GM23338 (cell line): ENCODE data around the gene MTA3. TPM values are rescaled to one million over a fixed set of nuclear protein-coding genes. Genes with fewer than 3 reads are reported as not detected.

Experiments
- ATAC-seq: fragments of 200-7000 bp; cut with Tn5 transposase; 3 replicates; pipeline ENCODE4 v1.9.1; 2020
- DNase-seq: peaks from one replicate; pipeline ENCODE4 v3.0.0-alpha.2; 2015; ENCODE audit warnings: low spot score
- H2AFZ ChIP-seq: fragments of 200-600 bp; sonication (generic); 2 replicates; pipeline ENCODE4 v1.8.0; 2016; ENCODE audit warnings: antibody characterized with exemption, mild to moderate bottlenecking, moderate library complexity
- H3F3A ChIP-seq: fragments of 200-600 bp; sonication (generic); replicated peaks from 2 replicates; pipeline ENCODE4 v1.8.0; 2017; ENCODE audit warnings: antibody characterized with exemption, mixed run types, low read depth
- H3K27ac ChIP-seq: fragments of 200-600 bp; sonication (generic); 2 replicates; pipeline ENCODE4 v1.6.1; 2016; ENCODE audit warnings: low read depth
- H3K27me3 ChIP-seq: fragments of 200-600 bp; sonication (generic); 2 replicates; pipeline ENCODE4 v1.8.0; 2016; ENCODE audit warnings: mild to moderate bottlenecking, mixed run types, moderate library complexity; ENCODE audit not compliant: insufficient read depth
- H3K36me3 ChIP-seq: fragments of 200-600 bp; sonication (generic); 2 replicates; pipeline ENCODE4 v1.8.0; 2016; ENCODE audit warnings: mild to moderate bottlenecking; ENCODE audit not compliant: insufficient read depth
- H3K4me1 ChIP-seq: fragments of 200-600 bp; sonication (generic); 2 replicates; pipeline ENCODE4 v1.8.0; 2016; ENCODE audit warnings: mild to moderate bottlenecking, moderate library complexity; ENCODE audit not compliant: insufficient read depth
- H3K4me2 ChIP-seq: fragments of 200-600 bp; sonication (generic); 2 replicates; pipeline ENCODE4 v1.7.1; 2017; ENCODE audit warnings: mixed run types
- H3K4me3 ChIP-seq: fragments of 200-600 bp; sonication (generic); 2 replicates; pipeline ENCODE4 v1.6.1; 2016; ENCODE audit warnings: mixed run types
- H3K79me2 ChIP-seq: fragments of 200-600 bp; sonication (generic); replicated peaks from 2 replicates; pipeline ENCODE4 v1.8.0; 2017; ENCODE audit warnings: mild to moderate bottlenecking; ENCODE audit not compliant: insufficient read depth
- H3K9me2 ChIP-seq: fragments of 200-600 bp; sonication (generic); 2 replicates; pipeline ENCODE4 v1.8.0; 2017; ENCODE audit not compliant: insufficient read depth
- H4K20me1 ChIP-seq: fragments of 200-600 bp; sonication (generic); replicated peaks from 2 replicates; pipeline ENCODE4 v1.8.0; 2017; ENCODE audit warnings: mild to moderate bottlenecking; ENCODE audit not compliant: insufficient read depth
- H3K27ac Mint-ChIP-seq: 2 replicates; pipeline ENCODE4 v1.8.0; 2020; ENCODE audit warnings: inconsistent platforms, mild to moderate bottlenecking, moderate library complexity, mixed read lengths
- H3K27me3 Mint-ChIP-seq: 3 replicates; pipeline ENCODE4 v1.8.0; 2022; ENCODE audit warnings: low read depth, mild to moderate bottlenecking, moderate library complexity, mixed read lengths, inconsistent platforms; ENCODE audit not compliant: insufficient read depth, poor library complexity
- H3K36me3 Mint-ChIP-seq: 3 replicates; pipeline ENCODE4 v1.8.0; 2021; ENCODE audit warnings: low read depth, mild to moderate bottlenecking, inconsistent platforms, moderate library complexity, mixed read lengths
- H3K4me1 Mint-ChIP-seq: 3 replicates; pipeline ENCODE4 v1.8.0; 2020; ENCODE audit warnings: mild to moderate bottlenecking, inconsistent platforms, mixed read lengths
- H3K4me3 Mint-ChIP-seq: 3 replicates; pipeline ENCODE4 v1.8.0; 2021; ENCODE audit warnings: moderate library complexity, mild to moderate bottlenecking, inconsistent platforms, mixed read lengths
- H3K9me3 Mint-ChIP-seq: 3 replicates; pipeline ENCODE4 v1.8.0; 2020; ENCODE audit warnings: moderate library complexity, mild to moderate bottlenecking, inconsistent platforms, mixed read lengths
- CREB1 ChIP-seq: fragments of 250-450 bp; sonication (Bioruptor Pico); IDR thresholded peaks from 2 replicates; pipeline ENCODE4 v1.5.0; 2020; ENCODE audit warnings: low read depth, mild to moderate bottlenecking, moderate library complexity
- EZH2 ChIP-seq: fragments of 200-600 bp; sonication (generic); IDR thresholded peaks from one replicate; pipeline ENCODE4 v1.8.0; 2017; ENCODE audit warnings: antibody characterized with exemption, mild to moderate bottlenecking, low read depth; ENCODE audit not compliant: unreplicated experiment
- EZH2phosphoT487 ChIP-seq: fragments of 200-600 bp; sonication (generic); IDR thresholded peaks from one replicate; pipeline ENCODE4 v1.8.1; 2018; ENCODE audit warnings: antibody characterized with exemption; ENCODE audit not compliant: unreplicated experiment
- JUNB ChIP-seq: IDR thresholded peaks from one replicate; pipeline ENCODE4 v1.6.1; 2016; ENCODE audit warnings: antibody characterized with exemption; ENCODE audit not compliant: unreplicated experiment
- NANOG ChIP-seq: IDR thresholded peaks from 2 replicates; pipeline ENCODE4 v1.6.1; 2016; ENCODE audit warnings: antibody characterized with exemption, borderline replicate concordance
- POLR2AphosphoS5 ChIP-seq: IDR thresholded peaks from 2 replicates; pipeline ENCODE4 v1.6.1; 2016; ENCODE audit warnings: antibody characterized with exemption, low read depth
- STAT1 ChIP-seq: IDR thresholded peaks from one replicate; pipeline ENCODE4 v1.6.1; 2016; ENCODE audit warnings: antibody characterized with exemption; ENCODE audit not compliant: unreplicated experiment
- polyA plus RNA-seq: library from polyadenylated mRNA; unstranded; fragments of >200 nt; fragmentation: Nextera tagmentation; extraction: Ambion mirVana; gene quantifications from 2 replicates; pipeline ENCODE4 v1.2.1, GENCODE V29; 2016
- total RNA-seq: library from RNA; depleted of rRNA; stranded (reverse); fragments of >200 nt; shearing (Covaris generic); gene quantifications from 2 replicates; pipeline ENCODE4 v1.2.3, GENCODE V29; 2014
- TF ChIP-seq, protein P1 (sequence below): IDR thresholded peaks from 2 replicates; pipeline ENCODE4 v1.6.1; 2016; ENCODE audit warnings: antibody characterized with exemption
- TF ChIP-seq, protein P2 (sequence below): fragments of 250-450 bp; sonication (Bioruptor Pico); IDR thresholded peaks from 2 replicates; pipeline ENCODE4 v1.5.0; 2020; ENCODE audit warnings: mild to moderate bottlenecking, moderate library complexity

The MTA3 gene
- total and polyA plus RNA-seq, 2 experiments from 2014 or later: 162 to 208 TPM

DNA sequence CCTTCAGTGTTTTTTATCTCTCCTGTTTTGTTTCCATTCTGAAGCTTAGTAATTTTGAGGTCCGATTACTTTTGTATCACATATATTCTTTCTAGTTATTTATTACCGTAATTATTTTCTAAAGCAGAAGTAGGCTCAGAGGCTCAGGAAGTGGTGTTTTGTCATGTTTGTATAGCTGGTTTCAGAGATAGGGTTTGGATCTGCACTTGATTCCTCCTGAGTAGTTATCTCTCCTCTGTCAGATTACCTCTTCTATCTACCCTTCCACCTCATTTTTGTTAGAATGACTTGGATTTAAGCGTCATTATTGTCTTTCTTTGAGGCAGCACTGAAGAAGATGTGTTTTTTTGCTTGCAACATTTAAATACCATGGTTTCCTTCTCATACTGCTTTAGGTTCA is 95.4 kb downstream of the MTA3 start:
- Histone ChIP-seq H3K9me2 (no peaks in the 10 kb centered on the region), H3K27me3 (no peaks in the 10 kb centered on the region), H3K4me3 (no peak overlapping the region), H3F3A (peaks cover 8% of the 10 kb centered on the region; the same call in 1 of the 2 replicates), H4K20me1 (peaks cover 14% of the 10 kb centered on the region; the same call in 1 of the 2 replicates), H3K27ac (peak overlapping the region; percentile 73), H3K36me3 (peaks cover 6% of the 10 kb centered on the region; the same call in 1 of the 2 replicates), H3K4me1 (peaks cover 23% of the 10 kb centered on the region), H2AFZ (no peak overlapping the region), H3K4me2 (no peak overlapping the region), H3K79me2 (peaks cover 81% of the 10 kb centered on the region)
- no peak overlapping the region for H3K4me3 Mint-ChIP-seq
- H3K27me3 Mint-ChIP-seq: peaks cover 5% of the 10 kb centered on the region
- DNase-seq (no peak), ATAC-seq (no peak)
- peaks cover 42% of the 10 kb centered on the region for H3K4me1 Mint-ChIP-seq
- H3K36me3 Mint-ChIP-seq: peaks cover 36% of the 10 kb centered on the region; the same call in 2 of the 3 replicates
- TF ChIP-seq, protein P1, sequence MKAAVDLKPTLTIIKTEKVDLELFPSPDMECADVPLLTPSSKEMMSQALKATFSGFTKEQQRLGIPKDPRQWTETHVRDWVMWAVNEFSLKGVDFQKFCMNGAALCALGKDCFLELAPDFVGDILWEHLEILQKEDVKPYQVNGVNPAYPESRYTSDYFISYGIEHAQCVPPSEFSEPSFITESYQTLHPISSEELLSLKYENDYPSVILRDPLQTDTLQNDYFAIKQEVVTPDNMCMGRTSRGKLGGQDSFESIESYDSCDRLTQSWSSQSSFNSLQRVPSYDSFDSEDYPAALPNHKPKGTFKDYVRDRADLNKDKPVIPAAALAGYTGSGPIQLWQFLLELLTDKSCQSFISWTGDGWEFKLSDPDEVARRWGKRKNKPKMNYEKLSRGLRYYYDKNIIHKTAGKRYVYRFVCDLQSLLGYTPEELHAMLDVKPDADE: no peak
- TF ChIP-seq, protein P2, sequence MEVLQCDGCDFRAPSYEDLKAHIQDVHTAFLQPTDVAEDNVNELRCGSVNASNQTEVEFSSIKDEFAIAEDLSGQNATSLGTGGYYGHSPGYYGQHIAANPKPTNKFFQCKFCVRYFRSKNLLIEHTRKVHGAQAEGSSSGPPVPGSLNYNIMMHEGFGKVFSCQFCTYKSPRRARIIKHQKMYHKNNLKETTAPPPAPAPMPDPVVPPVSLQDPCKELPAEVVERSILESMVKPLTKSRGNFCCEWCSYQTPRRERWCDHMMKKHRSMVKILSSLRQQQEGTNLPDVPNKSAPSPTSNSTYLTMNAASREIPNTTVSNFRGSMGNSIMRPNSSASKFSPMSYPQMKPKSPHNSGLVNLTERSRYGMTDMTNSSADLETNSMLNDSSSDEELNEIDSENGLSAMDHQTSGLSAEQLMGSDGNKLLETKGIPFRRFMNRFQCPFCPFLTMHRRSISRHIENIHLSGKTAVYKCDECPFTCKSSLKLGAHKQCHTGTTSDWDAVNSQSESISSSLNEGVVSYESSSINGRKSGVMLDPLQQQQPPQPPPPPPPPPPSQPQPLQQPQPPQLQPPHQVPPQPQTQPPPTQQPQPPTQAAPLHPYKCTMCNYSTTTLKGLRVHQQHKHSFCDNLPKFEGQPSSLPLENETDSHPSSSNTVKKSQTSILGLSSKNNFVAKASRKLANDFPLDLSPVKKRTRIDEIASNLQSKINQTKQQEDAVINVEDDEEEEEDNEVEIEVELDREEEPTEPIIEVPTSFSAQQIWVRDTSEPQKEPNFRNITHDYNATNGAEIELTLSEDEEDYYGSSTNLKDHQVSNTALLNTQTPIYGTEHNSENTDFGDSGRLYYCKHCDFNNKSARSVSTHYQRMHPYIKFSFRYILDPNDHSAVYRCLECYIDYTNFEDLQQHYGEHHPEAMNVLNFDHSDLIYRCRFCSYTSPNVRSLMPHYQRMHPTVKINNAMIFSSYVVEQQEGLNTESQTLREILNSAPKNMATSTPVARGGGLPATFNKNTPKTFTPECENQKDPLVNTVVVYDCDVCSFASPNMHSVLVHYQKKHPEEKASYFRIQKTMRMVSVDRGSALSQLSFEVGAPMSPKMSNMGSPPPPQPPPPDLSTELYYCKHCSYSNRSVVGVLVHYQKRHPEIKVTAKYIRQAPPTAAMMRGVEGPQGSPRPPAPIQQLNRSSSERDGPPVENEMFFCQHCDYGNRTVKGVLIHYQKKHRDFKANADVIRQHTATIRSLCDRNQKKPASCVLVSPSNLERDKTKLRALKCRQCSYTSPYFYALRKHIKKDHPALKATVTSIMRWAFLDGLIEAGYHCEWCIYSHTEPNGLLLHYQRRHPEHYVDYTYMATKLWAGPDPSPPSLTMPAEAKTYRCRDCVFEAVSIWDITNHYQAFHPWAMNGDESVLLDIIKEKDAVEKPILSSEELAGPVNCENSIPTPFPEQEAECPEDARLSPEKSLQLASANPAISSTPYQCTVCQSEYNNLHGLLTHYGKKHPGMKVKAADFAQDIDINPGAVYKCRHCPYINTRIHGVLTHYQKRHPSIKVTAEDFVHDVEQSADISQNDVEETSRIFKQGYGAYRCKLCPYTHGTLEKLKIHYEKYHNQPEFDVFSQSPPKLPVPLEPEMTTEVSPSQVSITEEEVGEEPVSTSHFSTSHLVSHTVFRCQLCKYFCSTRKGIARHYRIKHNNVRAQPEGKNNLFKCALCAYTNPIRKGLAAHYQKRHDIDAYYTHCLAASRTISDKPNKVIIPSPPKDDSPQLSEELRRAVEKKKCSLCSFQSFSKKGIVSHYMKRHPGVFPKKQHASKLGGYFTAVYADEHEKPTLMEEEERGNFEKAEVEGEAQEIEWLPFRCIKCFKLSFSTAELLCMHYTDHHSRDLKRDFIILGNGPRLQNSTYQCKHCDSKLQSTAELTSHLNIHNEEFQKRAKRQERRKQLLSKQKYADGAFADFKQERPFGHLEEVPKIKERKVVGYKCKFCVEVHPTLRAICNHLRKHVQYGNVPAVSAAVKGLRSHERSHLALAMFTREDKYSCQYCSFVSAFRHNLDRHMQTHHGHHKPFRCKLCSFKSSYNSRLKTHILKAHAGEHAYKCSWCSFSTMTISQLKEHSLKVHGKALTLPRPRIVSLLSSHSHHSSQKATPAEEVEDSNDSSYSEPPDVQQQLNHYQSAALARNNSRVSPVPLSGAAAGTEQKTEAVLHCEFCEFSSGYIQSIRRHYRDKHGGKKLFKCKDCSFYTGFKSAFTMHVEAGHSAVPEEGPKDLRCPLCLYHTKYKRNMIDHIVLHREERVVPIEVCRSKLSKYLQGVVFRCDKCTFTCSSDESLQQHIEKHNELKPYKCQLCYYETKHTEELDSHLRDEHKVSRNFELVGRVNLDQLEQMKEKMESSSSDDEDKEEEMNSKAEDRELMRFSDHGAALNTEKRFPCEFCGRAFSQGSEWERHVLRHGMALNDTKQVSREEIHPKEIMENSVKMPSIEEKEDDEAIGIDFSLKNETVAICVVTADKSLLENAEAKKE: no peak
- no peak for TF ChIP-seq EZH2phosphoT487
- no peak for TF ChIP-seq POLR2AphosphoS5
- no peak for TF ChIP-seq JUNB
- TF ChIP-seq NANOG: no peak
- TF ChIP-seq STAT1: no peak
- TF ChIP-seq CREB1 (CRISPR knock-in tag): no peak
- no peak for TF ChIP-seq EZH2
- no peak overlapping the region for H3K27ac Mint-ChIP-seq
- H3K9me3 Mint-ChIP-seq: no peaks in the 10 kb centered on the region
